ENCODE data around the gene IL17F.

IL17F gene

GRCh38 chr6:52187098-52187497 lies 57.2 kb downstream of the IL17F start:
- DNase-seq, result no peak
